ENCODE measurements around the gene RUFY4.

DNA sequence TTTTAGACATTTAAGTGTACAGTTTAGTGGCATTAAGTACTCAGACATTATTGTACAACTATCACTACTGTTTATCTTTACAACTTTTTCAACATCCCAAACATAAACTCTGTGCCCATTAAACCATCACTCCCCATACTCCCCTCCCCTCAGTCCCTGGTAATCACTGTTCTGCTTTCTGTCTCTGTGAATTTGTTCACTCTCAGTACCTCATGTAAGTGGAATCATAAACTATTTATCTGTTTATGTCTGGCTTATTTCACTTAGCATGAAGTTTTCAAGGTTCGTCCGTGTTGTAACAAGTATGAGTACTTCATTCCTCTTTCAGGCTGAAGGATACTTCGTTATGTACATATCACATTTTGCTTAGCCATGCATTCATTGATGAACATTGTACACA is 9.8 kb upstream of the RUFY4 start:
- TF ChIP-seq POLR2A (IDR thresholded peaks at IDR 0.05), result no peak
- TF ChIP-seq, protein P1, sequence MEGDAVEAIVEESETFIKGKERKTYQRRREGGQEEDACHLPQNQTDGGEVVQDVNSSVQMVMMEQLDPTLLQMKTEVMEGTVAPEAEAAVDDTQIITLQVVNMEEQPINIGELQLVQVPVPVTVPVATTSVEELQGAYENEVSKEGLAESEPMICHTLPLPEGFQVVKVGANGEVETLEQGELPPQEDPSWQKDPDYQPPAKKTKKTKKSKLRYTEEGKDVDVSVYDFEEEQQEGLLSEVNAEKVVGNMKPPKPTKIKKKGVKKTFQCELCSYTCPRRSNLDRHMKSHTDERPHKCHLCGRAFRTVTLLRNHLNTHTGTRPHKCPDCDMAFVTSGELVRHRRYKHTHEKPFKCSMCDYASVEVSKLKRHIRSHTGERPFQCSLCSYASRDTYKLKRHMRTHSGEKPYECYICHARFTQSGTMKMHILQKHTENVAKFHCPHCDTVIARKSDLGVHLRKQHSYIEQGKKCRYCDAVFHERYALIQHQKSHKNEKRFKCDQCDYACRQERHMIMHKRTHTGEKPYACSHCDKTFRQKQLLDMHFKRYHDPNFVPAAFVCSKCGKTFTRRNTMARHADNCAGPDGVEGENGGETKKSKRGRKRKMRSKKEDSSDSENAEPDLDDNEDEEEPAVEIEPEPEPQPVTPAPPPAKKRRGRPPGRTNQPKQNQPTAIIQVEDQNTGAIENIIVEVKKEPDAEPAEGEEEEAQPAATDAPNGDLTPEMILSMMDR (IDR thresholded peaks at IDR 0.05), result no peak

Measured in body of pancreas (tissue), 4 donors.